Measurements from ENCODE around the gene LRMDA. TPM values are rescaled to one million over a fixed set of nuclear protein-coding genes. Genes with fewer than 3 reads are reported as not detected.

Gene LRMDA
- total RNA-seq, 1 experiment from 2014 or later, result not detected

GRCh38 chr10:75538144-75538543 lies 106.7 kb downstream of the LRMDA start:
- no peak for DNase-seq (ENCODE audit: low spot score)
- H3K27ac ChIP-seq (ENCODE audit: low read depth, low read length, poor library complexity, severe bottlenecking), result no peak overlapping the region
- peaks cover 84% of the 10 kb centered on the region for H3K27me3 ChIP-seq (replicated peaks; ENCODE audit: insufficient read depth, low read depth, low read length, poor library complexity)
- no peaks in the 10 kb centered on the region for H3K4me1 ChIP-seq (ENCODE audit: insufficient read depth, low read length, poor library complexity, severe bottlenecking)
- POLR2A ChIA-PET (ENCODE audit: low non-redundant PET), result no interaction called here
- CTCF ChIA-PET, result no interaction called here
- no peaks in the 10 kb centered on the region for H3K36me3 ChIP-seq (ENCODE audit: insufficient read depth, low read length, poor library complexity, severe bottlenecking)
- no peak overlapping the region for H3K4me3 ChIP-seq (ENCODE audit: low read depth, low read length, poor library complexity, severe bottlenecking)
- H3K9me3 ChIP-seq (ENCODE audit: low read depth, low read length, poor library complexity, severe bottlenecking), result no peaks in the 10 kb centered on the region
- intact Hi-C loops (cut with micrococcal nuclease; ENCODE audit: unreplicated experiment), result no loop called here
- TF ChIP-seq CTCF (conservative IDR thresholded peaks at IDR 0.05; ENCODE audit: low read depth, low read length) (no peak), EZH2 (IDR thresholded peaks at IDR 0.05; ENCODE audit: borderline replicate concordance, low read depth, low read length, poor library complexity, severe bottlenecking) (no peak)
- BruUV-seq (replicated peaks), result no TSS peak

GRCh38 chr10:75538765-75539164 lies 107.3 kb downstream of the LRMDA start:
- TF ChIP-seq CTCF (conservative IDR thresholded peaks at IDR 0.05; ENCODE audit: low read depth, low read length), result no peak
- no peak for TF ChIP-seq EZH2 (IDR thresholded peaks at IDR 0.05; ENCODE audit: borderline replicate concordance, low read depth, low read length, poor library complexity, severe bottlenecking)
- CTCF ChIA-PET, result no interaction called here

GRCh38 chr10:75540357-75540966 lies 109.0 kb downstream of the LRMDA start:
- no peaks in the 10 kb centered on the region for H3K36me3 ChIP-seq (ENCODE audit: insufficient read depth, low read length, poor library complexity, severe bottlenecking)
- no peak for TF ChIP-seq CTCF (conservative IDR thresholded peaks at IDR 0.05; ENCODE audit: low read depth, low read length)
- CTCF ChIA-PET, result no interaction called here
- H3K9me3 ChIP-seq (ENCODE audit: low read depth, low read length, poor library complexity, severe bottlenecking), result no peaks in the 10 kb centered on the region
- intact Hi-C loops (cut with micrococcal nuclease; ENCODE audit: unreplicated experiment), result no loop called here
- H3K27me3 ChIP-seq (replicated peaks; ENCODE audit: insufficient read depth, low read depth, low read length, poor library complexity), result peaks cover 72% of the 10 kb centered on the region
- no peak for DNase-seq (ENCODE audit: low spot score)
- H3K4me1 ChIP-seq (ENCODE audit: insufficient read depth, low read length, poor library complexity, severe bottlenecking), result no peaks in the 10 kb centered on the region
- no peak overlapping the region for H3K27ac ChIP-seq (ENCODE audit: low read depth, low read length, poor library complexity, severe bottlenecking)
- no peak overlapping the region for H3K4me3 ChIP-seq (ENCODE audit: low read depth, low read length, poor library complexity, severe bottlenecking)
- BruUV-seq (replicated peaks), result no TSS peak
- POLR2A ChIA-PET (ENCODE audit: low non-redundant PET), result no interaction called here

More at GRCh38 chr10:75538765-75539164, 107.3 kb downstream of the LRMDA start:
- DNase-seq (ENCODE audit: low spot score), result no peak
- Histone ChIP-seq H3K36me3 (ENCODE audit: insufficient read depth, low read length, poor library complexity, severe bottlenecking) (no peaks in the 10 kb centered on the region), H3K27me3 (replicated peaks; ENCODE audit: insufficient read depth, low read depth, low read length, poor library complexity) (peaks cover 85% of the 10 kb centered on the region), H3K4me3 (ENCODE audit: low read depth, low read length, poor library complexity, severe bottlenecking) (no peak overlapping the region), H3K4me1 (ENCODE audit: insufficient read depth, low read length, poor library complexity, severe bottlenecking) (no peaks in the 10 kb centered on the region), H3K9me3 (ENCODE audit: low read depth, low read length, poor library complexity, severe bottlenecking) (no peaks in the 10 kb centered on the region), H3K27ac (ENCODE audit: low read depth, low read length, poor library complexity, severe bottlenecking) (no peak overlapping the region)
- POLR2A ChIA-PET (ENCODE audit: low non-redundant PET), result no interaction called here
- intact Hi-C loops (cut with micrococcal nuclease; ENCODE audit: unreplicated experiment), result no loop called here
- BruUV-seq (replicated peaks), result no TSS peak
